Activated naive CD4-positive, alpha-beta T cell (primary cell): ENCODE measurements around the gene GALNT9.

ENCODE experiments used
- DNase-seq, 4 experiments: peaks; one replicate each; lab custom pipeline; 2025; lab: John Stamatoyannopoulos, UW

Gene GALNT9

DNA sequence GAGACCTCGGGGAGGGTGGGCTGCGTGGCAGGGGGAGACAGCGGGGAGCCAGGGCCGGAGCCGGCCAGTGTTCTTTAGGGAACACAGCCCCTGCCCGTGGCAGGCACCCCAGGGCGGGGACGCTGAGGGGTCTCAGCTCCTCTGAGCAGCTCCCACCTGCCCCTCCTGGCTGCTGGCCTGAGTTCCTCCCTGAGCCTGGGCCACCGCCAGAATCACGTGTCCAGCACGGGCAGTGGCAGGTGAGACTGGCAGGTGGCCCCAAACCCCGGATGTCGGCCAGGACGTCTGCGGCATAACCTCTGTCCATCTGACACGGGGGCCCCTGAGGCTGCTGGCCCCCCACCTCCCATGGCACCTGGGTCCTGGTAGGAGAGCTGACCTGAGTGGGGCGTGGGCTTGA lies 160.0 kb downstream of the GALNT9 start:
- DNase-seq = no peak

DNA sequence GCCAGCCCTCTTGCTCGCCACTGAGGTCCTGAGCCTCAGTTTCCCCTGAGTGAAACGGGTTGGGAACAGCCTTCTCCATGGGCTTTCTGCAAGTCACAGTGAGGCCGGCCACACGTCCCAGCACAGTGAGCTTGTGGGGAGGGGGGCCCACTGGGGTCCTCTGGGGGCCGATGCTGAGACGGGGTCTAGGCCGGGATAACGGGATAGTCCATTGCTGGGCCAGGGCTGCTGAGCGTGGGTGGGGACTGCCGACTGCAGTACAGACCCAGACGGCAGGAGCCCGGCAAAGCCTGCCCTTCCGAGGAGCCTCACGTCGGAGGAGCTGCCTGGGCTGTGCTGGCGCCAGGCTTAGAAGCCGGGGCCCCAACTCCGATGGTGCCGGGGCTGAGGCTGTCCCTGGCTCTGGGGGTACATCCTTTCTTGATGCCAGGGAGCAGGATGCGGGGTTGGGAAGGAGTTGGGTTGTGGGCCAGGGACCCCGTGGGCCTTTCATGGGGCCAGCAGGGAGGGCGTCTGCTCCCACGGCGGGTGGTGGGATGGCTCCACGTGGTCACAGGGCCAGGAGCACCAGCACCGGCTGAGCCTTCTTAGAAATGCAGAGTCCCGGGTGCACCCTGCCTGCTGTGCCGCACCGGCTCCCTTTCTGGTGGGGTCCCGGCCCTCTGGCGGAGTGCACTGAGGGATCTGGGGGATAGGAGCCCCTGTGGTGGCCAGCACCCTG lies 160.9 kb downstream of the GALNT9 start:
- DNase-seq = no peak

DNA sequence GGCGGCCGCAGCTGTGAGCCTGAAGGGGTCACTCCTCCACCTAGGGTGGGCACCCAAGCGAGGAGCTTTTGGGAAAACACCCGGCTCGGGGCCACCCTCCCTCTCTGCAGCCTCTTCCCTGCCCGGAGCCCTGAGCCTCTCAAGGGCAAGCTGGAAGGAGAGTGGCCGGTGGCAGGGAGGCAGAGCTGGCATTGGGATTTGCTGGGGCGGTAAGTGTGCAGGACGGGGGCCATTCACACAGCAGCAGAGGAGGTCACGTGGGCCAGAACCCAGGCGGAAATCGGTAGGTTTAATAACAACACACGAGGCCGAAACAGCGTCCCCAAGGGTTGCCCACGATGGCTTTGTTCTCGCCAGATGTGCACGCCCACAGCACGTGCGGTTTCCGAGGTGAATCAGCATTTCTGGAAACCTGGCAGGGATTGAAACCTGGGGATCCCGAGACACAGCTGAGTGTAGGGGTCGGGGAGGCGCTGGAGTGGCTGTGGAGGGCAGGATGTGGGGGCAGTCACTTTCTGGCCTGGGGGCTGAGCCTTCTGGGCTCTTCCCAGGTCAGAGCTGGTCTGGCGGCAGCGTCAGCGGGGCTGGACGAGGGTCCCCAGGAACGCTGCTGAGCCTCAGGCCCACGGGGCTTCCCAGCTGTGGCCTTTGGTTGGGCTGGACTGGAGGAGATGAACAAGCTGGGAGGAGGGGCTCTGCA lies 161.6 kb downstream of the GALNT9 start:
- DNase-seq = no peak

DNA sequence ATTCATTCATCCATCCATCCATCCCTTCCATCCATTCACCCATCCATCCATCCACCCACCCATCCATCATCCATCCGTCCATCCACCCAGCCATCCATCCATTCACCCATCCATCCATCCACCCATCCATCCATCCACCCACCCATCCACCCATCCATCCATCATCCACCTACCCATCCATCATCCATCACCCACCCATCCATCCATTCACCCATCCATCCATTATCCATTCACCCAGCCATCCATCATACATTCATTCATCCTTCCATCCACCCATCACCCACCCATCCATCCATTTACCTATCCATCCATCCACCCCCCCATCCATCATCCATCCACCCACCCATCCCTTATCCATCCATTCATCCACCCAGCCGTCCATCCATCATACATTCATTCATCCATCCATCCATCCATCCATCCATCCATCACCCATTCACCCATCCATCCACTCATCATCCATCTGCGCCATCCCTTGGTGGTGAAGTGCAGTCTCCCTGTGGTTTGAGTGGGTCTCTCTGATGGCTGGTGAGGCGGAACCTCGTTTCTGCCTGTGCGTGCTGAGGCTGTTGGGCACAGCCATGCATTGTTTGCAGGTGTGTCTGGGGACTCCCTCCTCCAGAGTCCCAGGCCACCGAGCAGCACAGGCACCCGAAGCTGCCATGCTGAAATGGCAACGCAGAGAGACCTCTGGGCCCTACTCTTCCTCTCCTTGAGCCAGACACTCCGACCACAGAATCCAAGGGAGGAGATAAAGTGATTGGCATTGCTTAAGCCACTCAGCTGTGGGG lies 162.4 kb downstream of the GALNT9 start:
- no peak for DNase-seq

DNA sequence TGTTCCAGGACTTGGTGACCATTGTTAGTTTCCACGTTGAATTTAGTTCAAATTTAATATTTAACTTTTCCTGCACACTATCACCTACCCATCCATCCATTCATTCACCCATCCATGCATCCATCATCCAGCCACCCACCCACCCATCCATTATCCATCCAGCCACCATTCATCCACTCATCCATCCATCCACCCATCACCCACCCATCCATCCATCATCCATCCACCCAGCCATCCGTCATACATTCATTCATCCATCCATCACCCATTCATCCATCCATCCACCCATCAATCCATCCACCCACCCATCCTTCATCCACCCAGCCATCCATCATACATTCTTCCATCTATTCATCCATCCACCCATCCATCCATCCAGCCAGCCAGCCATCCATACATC lies 163.3 kb downstream of the GALNT9 start:
- no peak for DNase-seq

DNA sequence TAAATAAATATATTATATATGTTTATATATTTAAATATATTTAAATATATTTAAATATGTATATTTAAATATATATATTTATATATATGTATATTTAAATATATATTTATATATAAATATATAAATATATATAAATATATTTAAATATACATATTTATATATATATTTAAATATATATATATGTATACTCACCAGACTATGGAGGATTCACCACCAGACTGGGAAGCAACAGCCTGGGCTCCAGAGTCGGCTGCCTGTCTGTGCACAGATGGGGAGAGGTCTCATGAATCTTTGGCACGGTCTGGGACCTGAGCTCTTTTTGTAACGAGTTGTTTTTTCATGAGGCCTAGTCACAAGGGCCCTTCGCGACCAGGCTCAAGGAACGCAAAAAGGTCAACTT lies 163.8 kb downstream of the GALNT9 start:
- no peak for DNase-seq

DNA sequence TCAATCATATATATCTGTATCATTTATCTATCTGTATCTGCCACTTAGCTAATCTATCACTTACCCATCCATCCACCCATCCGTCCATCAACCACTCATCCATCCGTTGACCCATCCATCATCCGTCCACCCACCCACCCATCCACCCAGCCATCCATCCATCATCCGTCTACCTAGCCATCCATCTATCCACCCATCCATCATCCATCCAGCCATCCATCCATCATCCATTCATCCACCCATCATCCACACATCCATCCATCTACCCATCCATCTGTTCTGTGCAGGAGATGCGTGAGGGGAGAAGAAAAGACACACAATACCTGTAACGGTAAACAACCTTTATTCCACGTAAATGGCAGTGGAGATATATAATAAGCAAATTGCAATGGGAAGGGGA lies 165.0 kb downstream of the GALNT9 start:
- DNase-seq = no peak

DNA sequence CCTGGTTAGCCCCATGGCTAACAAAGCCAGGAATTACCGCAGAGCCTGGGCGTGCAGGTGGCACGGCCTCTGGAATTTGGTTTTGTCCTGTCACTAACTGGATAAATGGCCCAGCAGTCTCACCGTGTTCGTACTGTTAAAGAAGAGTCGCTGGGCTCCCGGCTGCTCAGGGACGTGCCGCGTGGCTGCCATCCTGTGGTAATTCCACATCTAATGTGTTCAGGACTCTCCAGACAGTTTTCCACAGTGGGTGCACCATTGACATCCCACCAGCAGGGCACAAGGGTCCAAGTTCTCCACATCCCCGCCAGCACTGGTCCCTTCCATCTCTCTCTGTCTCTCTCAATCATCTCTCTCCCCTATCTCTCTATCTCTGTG lies 165.5 kb downstream of the GALNT9 start:
- no peak for DNase-seq

DNA sequence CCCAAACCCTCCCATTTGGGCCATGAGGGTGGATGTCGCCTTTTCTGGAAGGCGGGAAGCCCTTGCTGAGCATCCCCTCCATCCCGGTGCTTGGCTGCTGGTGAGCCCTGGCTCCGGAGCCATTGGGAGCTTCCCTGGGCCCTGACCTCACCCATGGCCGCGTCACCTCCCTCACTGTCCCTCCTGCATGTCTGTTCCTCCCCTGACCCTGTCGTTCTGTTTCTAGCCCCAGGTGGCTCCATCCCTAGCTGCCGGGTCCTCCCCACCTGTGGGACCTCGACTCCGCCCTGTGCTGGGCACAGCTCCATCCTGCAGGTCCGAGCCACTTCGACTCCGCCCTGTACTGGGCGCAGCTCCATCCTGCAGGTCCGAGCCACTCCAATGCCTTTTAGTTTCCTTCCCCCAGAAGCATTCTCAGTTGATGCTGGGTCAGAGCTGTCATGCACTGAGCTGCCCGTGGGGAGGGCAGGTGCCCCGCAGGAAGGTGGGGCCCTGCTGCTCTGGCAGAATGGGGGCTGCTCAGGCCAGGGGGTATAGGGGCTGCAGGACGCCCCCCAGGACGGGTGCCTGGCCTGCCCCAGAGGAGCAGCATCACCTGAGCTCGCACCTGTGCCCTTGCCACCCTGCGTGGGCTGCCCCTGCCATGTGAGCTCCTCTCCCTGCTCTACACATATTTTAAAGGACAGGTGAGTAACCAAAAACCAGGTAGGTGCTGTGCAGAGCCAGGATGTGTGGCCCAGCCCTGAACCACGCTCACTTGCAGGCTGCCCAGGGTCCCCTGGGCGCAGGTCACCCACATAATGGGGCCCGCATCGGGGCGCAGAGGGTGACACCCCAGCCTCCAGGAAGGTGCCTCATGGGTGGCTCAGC lies 166.1 kb downstream of the GALNT9 start:
- DNase-seq = no peak

DNA sequence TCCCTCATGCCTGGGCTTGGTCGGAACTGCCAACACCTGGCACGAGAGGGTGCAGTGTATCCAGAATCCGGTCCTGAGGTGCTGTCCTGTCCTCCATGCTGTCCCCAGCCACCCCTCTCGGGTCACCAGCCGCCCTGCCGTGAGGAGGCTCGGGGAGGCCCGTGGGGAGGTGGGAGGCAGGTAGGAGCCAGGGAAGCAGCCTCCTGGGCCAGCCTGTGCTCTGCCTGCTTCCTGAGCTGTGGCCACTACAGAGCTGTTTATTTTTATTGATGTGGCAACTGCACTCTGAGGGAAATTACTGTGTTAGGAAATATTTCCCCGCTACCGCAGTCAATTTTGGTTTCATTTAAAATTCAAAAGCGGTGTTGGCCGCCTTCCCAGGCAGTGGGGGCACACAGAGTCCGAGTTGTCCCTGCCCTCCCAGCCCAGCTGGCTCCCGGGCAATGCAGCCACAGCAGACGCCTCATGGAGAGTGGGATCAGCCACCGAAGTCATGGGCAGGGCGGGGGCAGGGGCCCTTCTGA lies 166.8 kb downstream of the GALNT9 start:
- DNase-seq = no peak

DNA sequence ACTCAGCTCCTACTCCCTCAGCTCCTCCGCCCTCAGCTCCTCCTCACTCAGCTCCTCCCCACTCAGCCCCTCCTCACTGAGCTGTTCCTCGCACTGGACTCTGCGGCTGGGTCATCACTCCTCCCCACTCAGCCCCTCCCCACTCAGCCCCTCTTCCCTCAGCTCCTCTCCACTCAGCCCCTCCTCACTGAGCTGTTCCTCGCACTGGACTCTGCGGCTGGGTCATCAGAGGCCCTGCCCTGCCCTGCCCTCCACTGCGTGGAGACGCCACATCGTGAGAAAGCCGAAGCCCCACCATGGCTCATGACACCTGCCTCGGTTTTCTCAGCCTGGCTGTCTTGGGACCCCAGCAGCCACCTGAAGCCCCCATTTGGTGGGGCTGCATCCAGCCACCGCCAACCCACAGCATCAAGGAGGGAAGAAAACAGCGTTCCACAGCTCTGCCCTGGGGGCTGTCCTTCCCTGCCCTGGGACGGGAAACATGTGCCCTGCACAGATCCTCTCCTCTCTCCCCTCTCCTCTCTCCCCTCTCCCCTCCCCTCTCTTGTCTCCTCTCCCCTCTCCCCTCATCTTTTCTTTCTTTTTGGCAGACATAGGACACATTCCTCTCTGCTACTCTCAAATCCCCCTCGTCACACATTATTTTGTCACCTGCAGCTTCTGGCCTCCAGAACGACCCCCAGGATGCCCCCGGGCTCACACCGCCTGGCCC lies 167.4 kb downstream of the GALNT9 start:
- DNase-seq = no peak

DNA sequence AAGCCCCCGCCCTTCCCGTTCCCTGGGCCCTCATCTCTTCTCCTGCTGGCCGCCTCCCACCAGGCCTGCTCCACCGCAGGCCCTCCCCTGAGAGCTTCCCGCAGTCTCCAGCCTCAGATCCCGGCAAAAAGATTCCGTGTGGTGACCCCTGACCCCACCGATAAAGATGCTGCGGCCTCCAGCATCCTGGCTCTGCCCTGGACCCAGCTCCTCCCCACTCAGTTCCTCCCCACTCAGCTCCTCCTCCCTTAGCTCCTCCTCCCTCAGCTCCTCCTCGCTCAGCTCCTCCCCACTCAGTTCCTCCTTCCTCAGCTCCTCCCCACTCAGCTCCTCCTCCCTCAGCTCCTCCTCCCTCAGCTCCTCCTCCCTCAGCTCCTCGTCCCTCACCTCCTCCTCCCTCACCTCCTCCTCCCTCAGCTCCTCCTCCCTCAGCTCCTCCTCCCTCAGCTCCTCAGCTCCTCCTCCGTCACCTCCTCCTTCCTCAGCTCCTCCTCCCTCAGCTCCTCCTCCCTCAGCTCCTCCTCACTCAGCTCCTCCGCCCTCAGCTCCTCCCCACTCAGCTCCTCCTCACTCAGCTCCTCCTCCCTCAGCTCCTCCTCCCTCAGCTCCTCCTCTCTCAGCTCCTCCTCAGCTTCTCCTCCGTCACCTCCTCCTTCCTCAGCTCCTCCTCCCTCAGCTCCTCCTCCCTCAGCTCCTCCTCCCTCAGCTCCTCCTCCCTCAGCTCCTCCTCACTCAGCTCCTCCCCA lies 168.2 kb downstream of the GALNT9 start:
- DNase-seq = no peak

DNA sequence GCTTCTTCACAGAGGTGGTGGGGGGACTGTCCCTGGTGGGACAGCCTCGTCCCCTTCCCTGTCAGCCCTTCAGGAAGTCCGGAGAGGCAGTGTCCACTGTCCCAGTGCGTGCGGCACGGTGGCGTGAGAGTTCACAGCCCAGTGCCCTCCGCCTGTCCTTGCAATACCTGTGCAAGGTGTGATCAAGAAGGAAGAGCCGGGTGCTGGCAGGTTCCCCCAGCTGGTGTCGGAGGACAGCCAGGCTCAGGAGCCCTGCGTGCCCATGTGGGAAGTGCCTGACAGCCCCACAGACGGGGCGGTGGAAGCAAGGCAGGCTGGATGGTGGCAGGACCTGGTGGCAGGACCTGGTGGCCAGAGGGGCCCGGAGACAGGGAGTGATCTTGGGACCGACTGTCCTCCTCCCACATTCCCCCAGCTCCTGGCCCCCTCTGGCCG lies 168.8 kb downstream of the GALNT9 start:
- no peak for DNase-seq

DNA sequence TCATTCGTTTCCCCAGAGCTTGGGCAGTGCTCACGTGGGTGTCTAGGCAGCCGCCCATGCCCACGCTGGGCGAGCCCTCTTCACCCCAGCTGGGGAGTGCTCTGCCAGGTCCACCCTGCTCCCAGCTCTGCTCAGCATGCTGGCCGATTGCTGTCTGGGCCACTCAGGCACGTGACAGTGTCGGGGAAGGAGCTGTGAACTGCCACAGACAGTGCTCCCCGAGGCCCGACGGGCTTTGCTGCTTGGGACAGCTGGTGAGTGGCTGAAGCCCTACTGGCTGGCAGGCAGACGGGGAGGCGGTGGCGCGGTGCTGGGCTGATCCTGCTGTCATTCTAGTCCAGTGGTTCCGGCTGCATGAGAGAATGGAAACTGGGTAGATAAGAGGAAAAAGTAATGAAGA lies 169.4 kb downstream of the GALNT9 start:
- DNase-seq = no peak

DNA sequence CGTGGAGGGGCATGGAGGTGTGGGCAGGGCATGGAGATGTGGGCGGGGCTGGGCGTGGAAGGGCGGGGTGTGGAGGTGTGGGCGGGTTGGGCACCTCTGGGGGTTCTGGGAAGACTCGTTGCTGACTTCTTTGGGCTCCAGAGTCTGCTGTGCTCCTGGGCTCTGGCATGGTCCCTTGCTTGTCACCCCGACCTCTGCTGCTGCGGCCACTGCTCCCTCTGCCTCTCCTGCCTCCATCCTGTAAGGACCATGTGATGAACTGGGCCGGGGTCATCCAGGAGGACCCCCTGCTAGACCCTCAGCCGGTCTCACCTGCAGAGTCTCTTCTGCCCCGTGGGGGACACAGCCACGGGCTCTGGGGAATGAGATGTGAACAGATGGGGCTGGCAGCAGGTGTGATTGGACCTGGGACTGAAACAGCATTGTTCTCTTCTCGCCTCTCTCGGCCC lies 169.8 kb downstream of the GALNT9 start:
- no peak for DNase-seq

DNA sequence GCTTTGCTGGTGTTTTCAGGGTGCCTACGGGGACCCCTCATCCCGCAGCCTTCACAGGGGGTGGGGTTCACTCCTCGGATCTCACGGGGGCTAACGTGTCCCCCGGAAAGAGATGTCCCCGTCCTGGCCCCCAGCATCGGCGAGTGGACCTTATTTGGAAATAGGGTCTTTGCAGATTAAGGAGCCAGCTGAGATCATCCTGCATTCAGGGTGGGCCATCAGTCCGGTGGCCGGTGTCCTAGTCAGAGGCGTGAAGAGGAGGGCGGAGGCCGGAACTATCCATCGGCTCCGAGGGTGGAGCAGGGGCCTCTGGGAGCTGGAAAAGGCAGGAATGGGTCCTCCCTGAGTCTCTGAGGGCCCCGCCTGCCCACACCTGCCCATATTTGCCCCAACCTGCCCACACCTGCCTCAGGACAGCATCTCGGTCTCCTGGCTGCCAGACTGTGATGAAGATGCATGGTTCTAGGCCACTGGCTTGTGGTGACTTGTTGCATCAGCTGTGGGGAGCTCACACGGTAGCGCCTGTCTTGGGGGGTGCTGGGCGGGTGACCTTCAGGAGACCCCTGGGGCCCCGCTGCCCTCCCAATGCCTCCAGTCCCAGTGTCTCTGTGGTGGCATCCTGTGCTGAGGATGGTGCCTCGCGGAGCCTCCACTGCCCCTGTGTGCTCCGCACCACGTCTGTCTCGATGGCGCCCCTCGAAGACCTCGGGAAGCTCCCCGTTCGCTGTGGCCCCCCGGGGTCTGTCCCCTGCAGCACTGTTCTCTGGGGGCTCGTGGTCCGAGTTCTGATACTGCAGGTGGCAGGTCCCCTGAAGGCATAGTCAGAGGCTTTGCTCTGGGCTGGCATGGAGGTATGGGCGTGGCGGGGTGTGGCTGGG lies 170.5 kb downstream of the GALNT9 start:
- DNase-seq = no peak

DNA sequence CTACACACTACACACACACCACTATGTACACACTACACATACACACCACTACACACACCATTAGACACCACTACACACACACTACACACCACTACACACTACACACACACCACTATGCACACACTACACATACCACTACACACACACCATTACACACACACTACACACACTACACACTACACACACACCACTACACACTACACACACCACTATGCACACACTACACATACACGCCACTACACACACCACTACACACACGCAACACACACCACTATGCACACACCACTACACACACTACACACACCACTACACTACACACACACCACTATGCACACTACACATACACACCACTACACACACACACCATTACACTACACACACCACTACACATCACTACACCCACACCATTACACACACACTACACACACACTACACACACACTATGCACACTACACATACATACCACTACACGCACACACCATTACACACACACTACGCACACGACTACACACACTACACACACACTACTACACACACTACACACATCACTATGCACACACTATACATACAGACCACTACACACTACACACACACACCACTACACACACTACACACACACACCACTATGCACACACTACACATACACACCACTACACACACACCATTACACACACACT lies 171.5 kb downstream of the GALNT9 start:
- DNase-seq = no peak

DNA sequence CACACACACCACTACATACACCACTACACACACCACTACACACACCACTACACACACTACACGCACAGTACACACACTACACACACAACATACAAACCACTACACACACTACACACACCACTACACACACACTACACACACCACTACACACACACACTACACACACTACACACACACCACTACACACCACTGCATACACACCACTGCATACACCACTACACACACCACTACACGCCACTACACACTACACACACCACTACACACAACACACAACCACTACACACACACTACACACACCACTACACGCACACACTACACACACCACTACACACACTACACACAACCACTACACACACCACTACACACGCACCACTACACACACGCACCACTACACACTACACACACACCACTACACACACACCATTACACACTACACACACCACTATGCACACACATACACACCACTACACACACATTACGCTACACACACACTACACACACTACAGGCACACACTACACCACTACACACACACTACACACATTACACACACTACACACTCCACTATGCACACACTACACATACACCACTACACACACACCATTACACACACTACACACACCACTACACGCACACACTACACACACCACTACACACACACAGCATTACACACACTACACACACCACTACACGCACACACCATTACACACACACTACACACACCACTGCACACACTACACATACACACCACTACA lies 172.6 kb downstream of the GALNT9 start:
- no peak for DNase-seq
